GM23338 (cell line): ENCODE measurements around the gene IGSF21.

Experiments
- CTCF ChIP-seq, 2 experiments: fragments of 200-600 bp in 1 of 2; sonication (generic) in 1 of 2; conservative IDR thresholded peaks; 2 replicates each; pipeline versions ENCODE4 v1.5.1 to v1.6.1; 2016 to 2017; ENCODE audit warnings: antibody characterized with exemption in 2 of 2, low read depth in 2 of 2, mild to moderate bottlenecking in 2 of 2, moderate library complexity in 1 of 2
- EZH2 ChIP-seq: fragments of 200-600 bp; sonication (generic); IDR thresholded peaks from one replicate; pipeline ENCODE4 v1.8.0; 2017; ENCODE audit warnings: antibody characterized with exemption, mild to moderate bottlenecking, low read depth; ENCODE audit not compliant: unreplicated experiment
- EZH2phosphoT487 ChIP-seq: fragments of 200-600 bp; sonication (generic); IDR thresholded peaks from one replicate; pipeline ENCODE4 v1.8.1; 2018; ENCODE audit warnings: antibody characterized with exemption; ENCODE audit not compliant: unreplicated experiment
- POLR2AphosphoS5 ChIP-seq: IDR thresholded peaks from 2 replicates; pipeline ENCODE4 v1.6.1; 2016; ENCODE audit warnings: antibody characterized with exemption, low read depth

GRCh38 chr1:18205319-18205718, 97.7 kb downstream of the IGSF21 start:
- no peak for TF ChIP-seq CTCF (conservative IDR thresholded peaks at IDR 0.05; ENCODE audit: low read depth in 2 of 2)
- no peak for TF ChIP-seq EZH2
- TF ChIP-seq EZH2phosphoT487 = no peak
- TF ChIP-seq POLR2AphosphoS5 = no peak
